Effector memory CD4-positive, alpha-beta T cell (primary cell): Measurements from ENCODE around the gene ARHGAP45.

ENCODE experiments used
- DNase-seq, 3 donors: peaks; one replicate each; pipeline ENCODE4 v3.0.0-alpha.2; 2020
- H3K27ac ChIP-seq: 2 replicates; pipeline ENCODE4 v1.7.0; 2013; ENCODE audit warnings: mild to moderate bottlenecking, low read length, moderate library complexity; ENCODE audit not compliant: insufficient read depth, poor library complexity, severe bottlenecking
- H3K27me3 ChIP-seq: replicated peaks from 2 replicates; pipeline ENCODE4 v1.7.0; 2013; ENCODE audit warnings: mild to moderate bottlenecking, low read length; ENCODE audit not compliant: insufficient read depth, control insufficient read depth, poor library complexity, severe bottlenecking
- H3K36me3 ChIP-seq: 2 replicates; pipeline ENCODE4 v1.7.0; 2013; ENCODE audit warnings: mild to moderate bottlenecking, low read length, moderate library complexity; ENCODE audit not compliant: control insufficient read depth, insufficient read depth
- H3K4me1 ChIP-seq: 2 replicates; pipeline ENCODE4 v1.7.0; 2013; ENCODE audit warnings: low read length, mild to moderate bottlenecking; ENCODE audit not compliant: control insufficient read depth, insufficient read depth, poor library complexity, severe bottlenecking
- H3K4me3 ChIP-seq: 2 replicates; pipeline ENCODE4 v1.7.0; 2013; ENCODE audit warnings: low read length, low read depth, mild to moderate bottlenecking; ENCODE audit not compliant: insufficient read depth, poor library complexity, severe bottlenecking
- H3K9me3 ChIP-seq: 2 replicates; pipeline ENCODE4 v1.7.0; 2013; ENCODE audit warnings: mild to moderate bottlenecking, low read length, moderate library complexity; ENCODE audit not compliant: control insufficient read depth

Gene ARHGAP45

GRCh38 chr19:1080360-1081161 lies 13.6 kb downstream of the ARHGAP45 start:
- Histone ChIP-seq H3K27ac (peak overlapping the region; percentile 32), H3K4me1 (peaks cover 63% of the 10 kb centered on the region), H3K9me3 (no peaks in the 10 kb centered on the region), H3K36me3 (peaks cover 72% of the 10 kb centered on the region), H3K4me3 (no peak overlapping the region), H3K27me3 (no peaks in the 10 kb centered on the region)
- no peak for DNase-seq

GRCh38 chr19:1081301-1082164 lies 14.6 kb downstream of the ARHGAP45 start:
- Histone ChIP-seq H3K9me3 (no peaks in the 10 kb centered on the region), H3K36me3 (peaks cover 75% of the 10 kb centered on the region), H3K4me1 (peaks cover 54% of the 10 kb centered on the region), H3K27me3 (no peaks in the 10 kb centered on the region), H3K4me3 (no peak overlapping the region), H3K27ac (peak overlapping the region; percentile 25)
- DNase-seq, result no peak

- Histone ChIP-seq H3K36me3 (peaks cover 78% of the 10 kb centered on the region), H3K27ac (peak overlapping the region; percentile 62), H3K4me3 (no peak overlapping the region), H3K9me3 (no peaks in the 10 kb centered on the region), H3K27me3 (no peaks in the 10 kb centered on the region), H3K4me1 (peaks cover 55% of the 10 kb centered on the region)
- peak; percentile 76 to 84 (median 78) for DNase-seq
Observed at GRCh38 chr19:1082165-1082927, 15.4 kb downstream of the ARHGAP45 start.

- Histone ChIP-seq H3K9me3 (no peaks in the 10 kb centered on the region), H3K36me3 (peaks cover 75% of the 10 kb centered on the region), H3K27me3 (no peaks in the 10 kb centered on the region), H3K4me3 (no peak overlapping the region), H3K27ac (peak overlapping the region; percentile 62), H3K4me1 (peaks cover 61% of the 10 kb centered on the region)
- DNase-seq, result no peak
Observed at GRCh38 chr19:1082928-1083816, 16.2 kb downstream of the ARHGAP45 start.

- H3K4me3 ChIP-seq, result no peak overlapping the region
- peaks cover 71% of the 10 kb centered on the region for H3K4me1 ChIP-seq
- peaks cover 73% of the 10 kb centered on the region for H3K36me3 ChIP-seq
- no peak for DNase-seq
- no peaks in the 10 kb centered on the region for H3K27me3 ChIP-seq
- no peaks in the 10 kb centered on the region for H3K9me3 ChIP-seq
- no peak overlapping the region for H3K27ac ChIP-seq
Observed at GRCh38 chr19:1084024-1084868, 17.3 kb downstream of the ARHGAP45 start.

- no peak for DNase-seq
- H3K9me3 ChIP-seq, result no peaks in the 10 kb centered on the region
- H3K4me3 ChIP-seq, result no peak overlapping the region
- H3K4me1 ChIP-seq, result peaks cover 62% of the 10 kb centered on the region
- no peaks in the 10 kb centered on the region for H3K27me3 ChIP-seq
- H3K27ac ChIP-seq, result no peak overlapping the region
- peaks cover 69% of the 10 kb centered on the region for H3K36me3 ChIP-seq
Observed at GRCh38 chr19:1085053-1085658, 18.2 kb downstream of the ARHGAP45 start.

GRCh38 chr19:1085676-1086442 lies 18.9 kb downstream of the ARHGAP45 start:
- Histone ChIP-seq H3K4me1 (peaks cover 55% of the 10 kb centered on the region), H3K36me3 (peaks cover 65% of the 10 kb centered on the region), H3K4me3 (no peak overlapping the region), H3K27ac (peak overlapping the region; percentile 73), H3K9me3 (no peaks in the 10 kb centered on the region), H3K27me3 (no peaks in the 10 kb centered on the region)
- no peak for DNase-seq

- Histone ChIP-seq H3K4me1 (peaks cover 50% of the 10 kb centered on the region), H3K27ac (peak overlapping the region; percentile 73), H3K4me3 (no peak overlapping the region), H3K36me3 (peaks cover 65% of the 10 kb centered on the region), H3K27me3 (no peaks in the 10 kb centered on the region), H3K9me3 (no peaks in the 10 kb centered on the region)
- no peak for DNase-seq
Observed at GRCh38 chr19:1086613-1087012, 19.6 kb downstream of the ARHGAP45 start.
